ENCODE measurements around the gene ENKD1.
A peak's percentile ranks its signal among the peaks of the same experiment; 100 is the strongest.

The ENKD1 gene

DNA sequence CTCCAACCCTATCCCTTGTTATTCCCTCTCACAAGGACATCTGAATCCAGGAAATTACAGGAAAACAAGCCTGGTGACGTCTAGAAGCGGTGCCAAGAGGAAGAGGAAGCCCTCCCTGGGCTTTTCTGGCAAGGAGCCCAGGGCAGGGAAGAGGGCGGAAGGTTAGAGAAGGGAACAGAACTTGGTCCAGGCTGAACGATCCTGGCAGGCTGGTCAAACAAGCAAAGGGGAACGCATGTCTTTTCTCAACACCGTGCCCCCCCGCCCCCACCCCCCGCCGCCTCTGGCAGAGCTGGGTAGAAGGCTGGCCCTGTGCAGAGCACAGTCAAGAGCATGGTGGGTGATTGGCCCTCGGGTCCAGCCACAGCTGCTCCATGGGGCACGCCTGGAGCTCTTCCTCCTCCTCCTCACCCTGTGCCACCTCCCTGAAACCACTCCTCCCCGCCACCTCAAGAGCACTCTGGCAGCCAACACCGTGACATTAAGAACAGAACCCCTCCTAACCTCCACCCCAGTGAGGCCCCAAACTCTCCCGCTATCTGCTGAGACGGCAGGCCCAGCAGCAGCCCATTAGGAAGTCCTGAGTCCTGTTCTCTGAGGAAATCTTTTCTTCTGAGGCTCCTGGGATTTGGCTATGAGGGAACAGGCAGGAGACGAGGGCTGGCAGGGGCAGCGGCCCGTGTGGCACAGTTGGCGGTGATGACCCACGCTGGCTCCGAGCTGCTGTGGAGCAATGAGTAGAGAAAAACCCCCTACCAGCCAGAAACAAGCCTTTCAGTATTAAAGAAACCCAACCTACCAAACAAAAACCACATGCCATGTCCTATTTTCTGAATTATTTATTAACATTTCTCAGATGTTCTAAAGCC lies 7.4 kb upstream of the ENKD1 start:
- TF ChIP-seq ZNF274 (IDR thresholded peaks at IDR 0.05; ENCODE audit: low read depth, low read length) = no peak
- H3K4me3 ChIP-seq (ENCODE audit: low read length) = no peak overlapping the region

- H3K4me3 ChIP-seq (ENCODE audit: low read length) = no peak overlapping the region
- no peak for TF ChIP-seq ZNF274 (IDR thresholded peaks at IDR 0.05; ENCODE audit: low read depth, low read length)
These were observed 6.5 kb upstream of the ENKD1 start for GRCh38 chr16:67672739-67673662.

DNA sequence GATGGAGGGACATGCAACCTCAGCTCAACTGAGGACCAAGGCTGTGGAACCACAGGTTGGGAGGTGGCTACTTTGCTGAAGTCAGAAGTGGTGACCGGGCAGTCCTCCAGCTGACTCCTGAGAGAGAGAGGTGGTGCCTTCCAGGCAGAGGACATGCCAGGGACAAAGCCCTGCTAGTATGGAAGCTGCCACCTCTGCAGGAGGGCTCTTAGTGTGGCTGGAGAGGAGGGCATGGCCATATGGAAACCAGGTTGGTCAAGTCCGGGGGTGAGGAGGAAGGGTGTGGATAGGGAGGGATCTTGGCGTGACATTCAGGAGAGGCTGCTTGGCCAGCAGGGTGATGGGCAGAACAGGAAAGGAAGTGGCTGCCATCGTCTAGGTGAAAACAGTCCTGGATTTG lies 5.8 kb upstream of the ENKD1 start:
- H3K4me3 ChIP-seq (ENCODE audit: low read length) = no peak overlapping the region
- TF ChIP-seq ZNF274 (IDR thresholded peaks at IDR 0.05; ENCODE audit: low read depth, low read length) = no peak

- H3K4me3 ChIP-seq (ENCODE audit: low read length) = no peak overlapping the region
- no peak for TF ChIP-seq ZNF274 (IDR thresholded peaks at IDR 0.05; ENCODE audit: low read depth, low read length)
These were observed 3.0 kb upstream of the ENKD1 start for GRCh38 chr16:67669499-67670101.

- H3K4me3 ChIP-seq (ENCODE audit: low read length) = no peak overlapping the region
- TF ChIP-seq ZNF274 (IDR thresholded peaks at IDR 0.05; ENCODE audit: low read depth, low read length) = no peak
These were observed 2.1 kb upstream of the ENKD1 start for GRCh38 chr16:67668495-67669157.

- TF ChIP-seq ZNF274 (IDR thresholded peaks at IDR 0.05; ENCODE audit: low read depth, low read length) = no peak
- H3K4me3 ChIP-seq (ENCODE audit: low read length) = no peak overlapping the region; the same call in 1 of the 2 replicates
These were observed 1.4 kb upstream of the ENKD1 start for GRCh38 chr16:67667817-67668494.

GRCh38 chr16:67667453-67667816 lies 885 bp upstream of the ENKD1 start:
- H3K4me3 ChIP-seq (ENCODE audit: low read length) = peak overlapping the region; percentile 76; the same call in 1 of the 2 replicates
- no peak for TF ChIP-seq ZNF274 (IDR thresholded peaks at IDR 0.05; ENCODE audit: low read depth, low read length)

DNA sequence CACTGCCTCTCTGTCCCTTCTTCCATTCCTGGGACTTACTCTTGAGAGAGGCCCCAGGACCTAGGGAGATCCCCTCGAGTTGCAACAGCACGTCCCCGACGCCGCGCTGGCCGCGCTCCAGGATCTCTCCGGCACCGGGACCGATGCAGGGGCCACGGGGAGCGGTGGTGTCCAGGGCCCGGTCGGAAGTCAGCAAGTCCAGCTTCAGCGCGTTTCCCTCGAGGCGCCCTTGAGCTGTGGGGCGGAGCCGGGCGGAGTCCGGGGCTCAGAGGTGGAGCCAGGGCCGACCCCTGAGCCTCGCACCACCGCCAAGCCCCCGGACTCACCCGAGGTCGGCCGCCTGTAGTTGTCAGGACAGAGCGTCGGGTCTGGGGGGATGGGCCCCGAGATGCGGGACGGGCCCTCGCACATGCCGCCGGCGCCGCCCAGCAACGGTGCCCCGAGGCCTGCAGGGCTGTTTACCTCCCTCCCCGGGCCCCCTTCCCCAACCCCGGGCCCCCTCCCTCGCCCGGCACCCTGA lies 458 bp downstream of the ENKD1 start:
- no peak for TF ChIP-seq ZNF274 (IDR thresholded peaks at IDR 0.05; ENCODE audit: low read depth, low read length)
- H3K4me3 ChIP-seq (ENCODE audit: low read length) = peak overlapping the region; percentile 76; the same call in 1 of the 2 replicates

- TF ChIP-seq ZNF274 (IDR thresholded peaks at IDR 0.05; ENCODE audit: low read depth, low read length) = no peak
These were observed 952 bp downstream of the ENKD1 start for GRCh38 chr16:67665598-67665997.

GRCh38 chr16:67664871-67665270 lies 1.7 kb downstream of the ENKD1 start:
- H3K4me3 ChIP-seq (ENCODE audit: low read length) = no peak overlapping the region
- no peak for TF ChIP-seq ZNF274 (IDR thresholded peaks at IDR 0.05; ENCODE audit: low read depth, low read length)

More at GRCh38 chr16:67665598-67665997, 952 bp downstream of the ENKD1 start:
- H3K4me3 ChIP-seq (ENCODE audit: low read length) = peak overlapping the region; percentile 76; the same call in 1 of the 2 replicates

- H3K4me3 ChIP-seq (ENCODE audit: low read length) = no peak overlapping the region
- TF ChIP-seq ZNF274 (IDR thresholded peaks at IDR 0.05; ENCODE audit: low read depth, low read length) = no peak
These were observed 2.3 kb downstream of the ENKD1 start for GRCh38 chr16:67664258-67664657.

- no peak for TF ChIP-seq ZNF274 (IDR thresholded peaks at IDR 0.05; ENCODE audit: low read depth, low read length)
These were observed 2.7 kb downstream of the ENKD1 start for GRCh38 chr16:67663877-67664222.

More at GRCh38 chr16:67663877-67664222, 2.7 kb downstream of the ENKD1 start:
- no peak overlapping the region for H3K4me3 ChIP-seq (ENCODE audit: low read length)
